SH-SY5Y (cell line): ENCODE results near the gene STK32A.

Source experiments
- GATA2 ChIP-seq: IDR thresholded peaks from 2 replicates; pipeline ENCODE4 v1.6.1; 2011; ENCODE audit warnings: mild to moderate bottlenecking, low read depth, low read length
- GATA3 ChIP-seq: IDR thresholded peaks from 2 replicates; pipeline ENCODE4 v1.6.1; 2011; ENCODE audit warnings: low read depth, mild to moderate bottlenecking, low read length, moderate library complexity

GRCh38 chr5:147287110-147287509 lies 52.3 kb downstream of the STK32A start:
- TF ChIP-seq GATA2 (no peak), GATA3 (no peak)
